Right ventricle myocardium superior (tissue), 1 donor: ENCODE data around the gene RNF144A. TPM values are rescaled to one million over a fixed set of nuclear protein-coding genes. Genes with fewer than 3 reads are reported as not detected.
A peak's percentile ranks its signal among the peaks of the same experiment; 100 is the strongest.
"Not testable (repeated sequence)": the region's sequence is repeated elsewhere in the genome, so short reads cannot be mapped to it uniquely, and the experiment has no call there.

Source experiments
- ATAC-seq: fragments of 200-7000 bp; cut with Tn5 transposase; one replicate; pipeline ENCODE4 v1.9.1; 2020; ENCODE audit warnings: mild to moderate bottlenecking; ENCODE audit not compliant: poor library complexity
- DNase-seq: peaks from one replicate; pipeline ENCODE4 v3.0.0-alpha.2; 2020
- intact Hi-C: fragments of 100-400 bp; cut with DNase I; formaldehyde crosslinking; loops from one replicate; pipeline ENCODE4 v1.11.2; 2022
- total RNA-seq: library from RNA; stranded (reverse); fragmentation: NEBNext Ultra II Directional; extraction: Animal tissue kit (Norgen Biotek cat#: 25700); gene quantifications from one replicate; pipeline ENCODE4 v1.2.1, GENCODE V29; 2021
- donor health status: DM: no; HTN: yes; CAD: no; lungs with severe emphysema.

The RNF144A gene
- total RNA-seq, 1 donor from 2014 or later: 14.5 TPM

- intact Hi-C loops, ATAC-seq, DNase-seq: not testable (repeated sequence)
Measured at GRCh38 chr2:6902581-6902980, 14.6 kb upstream of the RNF144A start.

- no peak for ATAC-seq
- intact Hi-C loops: no loop called here
- no peak for DNase-seq
Measured at GRCh38 chr2:6905668-6906067, 11.5 kb upstream of the RNF144A start.

GRCh38 chr2:6906165-6906741, 11.0 kb upstream of the RNF144A start:
- intact Hi-C loops: no loop called here
- DNase-seq (no peak), ATAC-seq (no peak)

- intact Hi-C loops: no loop called here
- DNase-seq (no peak), ATAC-seq (no peak)
Measured at GRCh38 chr2:6908291-6908690, 8.9 kb upstream of the RNF144A start.

GRCh38 chr2:6909431-6910385, 7.5 kb upstream of the RNF144A start:
- DNase-seq (no peak), ATAC-seq (no peak)
- intact Hi-C loops: loop anchor here (10.0 kb wide), 1 partner anchor 55 kb away; no protein-coding TSS in a partner anchor

GRCh38 chr2:6911721-6912120, 5.5 kb upstream of the RNF144A start:
- no peak for DNase-seq
- intact Hi-C loops: loop anchor here (10.0 kb wide), 1 partner anchor 53 kb away; no protein-coding TSS in a partner anchor

GRCh38 chr2:6913415-6914157, 3.6 kb upstream of the RNF144A start:
- DNase-seq (no peak), ATAC-seq (no peak)
- intact Hi-C loops: loop anchor here (10.0 kb wide), 1 partner anchor 51 kb away; no protein-coding TSS in a partner anchor

More at GRCh38 chr2:6911721-6912120, 5.5 kb upstream of the RNF144A start:
- no peak for ATAC-seq

GRCh38 chr2:6914828-6915227, 2.4 kb upstream of the RNF144A start:
- intact Hi-C loops: loop anchor here (5.0 to 10.0 kb wide), 3 partner anchors 50 to 127 kb away; no protein-coding TSS in a partner anchor
- DNase-seq (no peak), ATAC-seq (no peak)

- no peak for DNase-seq
- no peak for ATAC-seq
- intact Hi-C loops: loop anchor here (5.0 to 10.0 kb wide), 3 partner anchors 49 to 127 kb away; no protein-coding TSS in a partner anchor
Measured at GRCh38 chr2:6915399-6915798, 1.8 kb upstream of the RNF144A start.

GRCh38 chr2:6916224-6916623, 988 bp upstream of the RNF144A start:
- intact Hi-C loops: loop anchor here (5.0 to 10.0 kb wide), 3 partner anchors 49 to 126 kb away; no protein-coding TSS in a partner anchor
- ATAC-seq: no peak
- no peak for DNase-seq

GRCh38 chr2:6916736-6917070, 509 bp upstream of the RNF144A start:
- intact Hi-C loops: loop anchor here (5.0 to 10.0 kb wide), 3 partner anchors 48 to 126 kb away; no protein-coding TSS in a partner anchor
- DNase-seq: no peak
- ATAC-seq: no peak

GRCh38 chr2:6917761-6918421, 679 bp downstream of the RNF144A start:
- intact Hi-C loops: loop anchor here (5.0 to 10.0 kb wide), 3 partner anchors 47 to 124 kb away; no protein-coding TSS in a partner anchor
- DNase-seq: peak; percentile 55

GRCh38 chr2:6919901-6920742, 2.9 kb downstream of the RNF144A start:
- intact Hi-C loops: loop anchor here (5.0 to 10.0 kb wide), 3 partner anchors 45 to 122 kb away; no protein-coding TSS in a partner anchor
- ATAC-seq (no peak), DNase-seq (no peak)

More at GRCh38 chr2:6917761-6918421, 679 bp downstream of the RNF144A start:
- peak; percentile 34 for ATAC-seq

- intact Hi-C loops: no loop called here
- no peak for DNase-seq
- ATAC-seq: no peak
Measured at GRCh38 chr2:6920743-6921064, 3.5 kb downstream of the RNF144A start.

- ATAC-seq (peak; percentile 61), DNase-seq (no peak)
- intact Hi-C loops: no loop called here
Measured at GRCh38 chr2:6921321-6921922, 4.2 kb downstream of the RNF144A start.

- ATAC-seq (no peak), DNase-seq (no peak)
- intact Hi-C loops: no loop called here
Measured at GRCh38 chr2:6922201-6922656, 5.0 kb downstream of the RNF144A start.

GRCh38 chr2:6923319-6923718, 6.1 kb downstream of the RNF144A start:
- intact Hi-C loops: no loop called here
- no peak for DNase-seq
- no peak for ATAC-seq
